Stimulated activated CD4-positive, alpha-beta T cell treated with anti-CD3 and anti-CD28 coated beads, Interleukin-15, amount 100 ng/mL, for 1 hour (primary cell): ENCODE results near the gene COX5A.
A peak's percentile ranks its signal among the peaks of the same experiment; 100 is the strongest.

Experiments
- DNase-seq, 2 donors: peaks; one replicate each; pipeline ENCODE4 v3.0.0-alpha.2; 2020; ENCODE audit warnings: low read depth in 1 of 2, low spot score in 1 of 2

Gene COX5A

DNA sequence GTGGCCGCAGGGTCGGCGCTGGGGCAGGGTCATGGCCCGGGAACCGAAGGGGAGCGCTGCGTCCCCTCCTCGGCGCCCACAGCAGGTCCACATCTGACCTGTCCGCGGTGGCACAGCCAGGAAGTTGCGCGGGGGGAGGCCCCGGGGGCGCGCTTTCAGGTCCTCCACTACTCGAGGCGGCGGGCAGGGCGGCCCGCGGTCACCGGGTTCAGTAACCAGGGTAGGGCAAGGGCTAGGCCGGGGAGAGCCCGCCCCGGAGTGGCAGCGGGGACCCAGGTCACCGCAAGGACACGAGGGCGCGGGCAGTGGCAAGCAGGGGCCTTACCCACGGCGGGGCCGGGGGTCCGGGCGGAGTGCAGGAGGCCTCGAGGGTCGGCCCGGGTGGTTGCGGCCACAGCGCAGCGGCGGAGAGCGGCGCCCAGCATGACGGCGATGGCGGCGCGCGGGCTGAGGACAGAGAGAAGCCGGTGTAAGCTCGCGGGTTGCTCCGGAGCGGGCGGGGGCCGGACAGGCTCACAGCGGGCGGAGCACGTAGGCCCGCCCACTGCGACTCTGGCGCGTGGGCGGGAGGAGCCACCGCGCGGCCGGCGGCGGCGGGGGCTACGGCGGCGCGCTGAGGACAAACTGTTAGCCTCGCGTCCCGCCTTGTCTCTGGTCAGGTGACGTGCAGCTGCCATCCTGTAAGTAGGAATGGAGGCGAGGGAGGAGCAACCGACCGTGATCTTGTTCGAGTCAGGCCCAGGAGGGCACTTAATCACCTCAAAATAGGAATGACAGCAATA is at the start of gene COX5A:
Gene COX5A, minus strand, starts transcription at position 484 of the 782 bp plus-strand sequence. Its CDS starts 59 bp downstream, at position 425.
- peak; percentile 83 to 85 for DNase-seq

DNA sequence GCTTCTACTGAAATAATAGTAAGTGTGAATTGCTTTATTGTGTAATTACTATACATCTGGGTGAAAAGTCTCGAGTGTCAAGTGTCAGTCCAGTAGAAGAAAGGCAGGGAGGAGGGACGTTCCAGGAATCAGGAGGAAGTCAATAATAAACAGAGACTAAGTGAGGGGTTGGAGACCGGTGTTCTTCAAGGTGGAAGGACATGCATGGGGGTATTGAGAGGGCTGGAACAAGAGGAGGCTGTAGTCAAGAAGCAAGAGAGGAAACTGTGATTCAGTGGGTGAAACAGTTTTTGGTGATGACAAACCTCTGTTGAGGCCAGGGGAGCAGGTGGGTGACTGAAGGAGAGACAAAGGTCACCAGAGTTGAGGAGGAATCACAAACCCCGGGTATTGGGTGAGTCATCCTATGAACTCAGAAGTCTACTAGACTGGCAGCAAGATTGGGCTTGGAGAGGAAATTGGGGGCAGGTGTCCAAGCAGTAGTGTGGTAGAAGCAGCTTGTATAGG is 45.9 kb upstream of the COX5A start:
- no peak for DNase-seq

DNA sequence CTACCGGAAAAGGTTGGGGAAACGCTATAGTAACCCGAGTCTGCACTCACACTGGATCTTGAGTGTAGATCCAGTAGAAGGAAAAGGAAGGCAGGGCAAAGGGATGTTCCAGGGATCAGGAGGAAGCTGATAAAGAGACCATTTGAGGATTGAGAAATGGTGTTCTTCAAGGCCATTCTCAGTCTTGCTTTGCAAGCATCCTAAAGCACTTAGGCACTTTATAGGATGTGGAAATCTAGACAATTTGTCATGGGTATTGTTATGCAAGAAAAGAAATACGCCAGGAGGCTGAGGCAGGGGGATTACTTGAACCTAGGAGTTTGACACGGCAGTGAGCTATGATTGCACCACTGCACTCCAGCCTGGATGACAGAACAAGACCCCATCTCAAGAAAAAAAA is 44.3 kb upstream of the COX5A start:
- no peak for DNase-seq

DNA sequence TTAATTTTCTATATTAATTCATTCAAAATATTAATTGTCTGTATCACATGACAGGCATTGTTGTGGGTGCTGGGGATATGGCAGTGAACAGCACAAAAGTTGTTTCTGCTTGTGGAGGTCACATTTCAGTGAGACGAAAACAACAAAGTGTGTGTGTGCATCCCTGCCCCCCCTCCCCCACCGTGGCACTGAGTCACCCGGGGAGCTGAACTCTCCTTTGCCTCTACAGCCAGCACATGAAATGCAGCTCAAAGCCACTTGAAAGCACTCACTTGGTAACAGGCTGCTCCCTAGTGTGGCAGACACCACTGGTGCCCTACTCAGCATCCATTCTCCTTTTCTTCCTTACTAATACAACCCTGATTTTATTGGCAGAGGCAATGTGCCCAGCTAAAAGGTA is 40.6 kb upstream of the COX5A start:
- DNase-seq, result no peak

DNA sequence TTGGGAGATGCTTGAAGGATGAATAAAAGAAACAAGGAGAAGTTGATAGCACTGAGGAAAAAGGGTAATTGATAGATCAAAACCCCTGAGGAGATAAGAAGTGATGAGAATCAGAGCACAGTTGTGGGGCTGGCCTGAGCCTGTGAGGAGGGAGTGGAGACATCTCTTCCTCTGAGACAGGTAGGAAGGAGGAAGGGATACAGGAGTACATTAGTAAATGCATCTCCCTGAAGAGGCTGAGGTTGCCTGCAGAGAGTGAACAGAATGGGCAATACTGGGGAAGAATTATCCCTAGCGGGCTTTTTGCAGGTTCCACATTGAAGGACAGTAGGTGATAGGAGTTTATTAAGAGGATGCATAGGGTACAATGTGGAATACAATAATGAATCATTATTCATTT is 40.2 kb upstream of the COX5A start:
- no peak for DNase-seq

DNA sequence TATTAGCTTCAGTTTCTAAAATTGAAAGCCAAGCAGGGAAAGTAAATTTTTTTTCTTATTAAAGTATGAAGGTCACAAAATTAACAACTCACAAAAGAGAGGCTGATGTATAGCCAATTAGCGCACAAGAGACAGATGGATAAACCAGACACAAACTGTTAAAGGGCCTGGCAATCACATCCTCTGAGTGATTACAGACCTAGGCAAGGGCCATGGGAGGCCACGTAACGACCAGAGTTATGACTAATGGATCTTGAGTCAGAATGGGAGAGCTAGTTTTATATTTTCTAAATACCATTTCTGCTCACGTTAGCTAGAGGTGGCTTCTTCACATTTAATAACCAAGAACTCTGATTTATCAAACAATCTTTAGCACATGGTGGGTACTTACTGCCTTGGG is 39.7 kb upstream of the COX5A start:
- no peak for DNase-seq

DNA sequence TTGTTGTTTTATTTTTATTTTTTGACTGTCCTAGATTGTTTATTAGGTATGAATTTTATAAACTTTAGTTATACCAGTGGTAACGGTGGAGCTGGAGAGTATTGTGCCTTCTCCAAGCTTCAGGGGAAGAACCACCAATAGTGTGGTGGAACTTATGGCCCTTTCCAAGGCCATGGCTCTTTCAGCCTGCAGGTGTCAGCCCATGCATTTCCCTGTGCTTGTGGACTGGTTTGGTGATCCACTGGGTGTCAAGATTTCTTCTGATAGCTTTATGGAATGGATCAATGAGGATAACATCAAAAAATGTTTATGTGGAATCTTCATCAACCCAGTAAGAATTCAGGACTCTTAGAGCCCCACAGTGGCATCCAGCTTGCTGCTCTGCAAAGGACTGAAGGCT is 38.3 kb upstream of the COX5A start:
- no peak for DNase-seq

DNA sequence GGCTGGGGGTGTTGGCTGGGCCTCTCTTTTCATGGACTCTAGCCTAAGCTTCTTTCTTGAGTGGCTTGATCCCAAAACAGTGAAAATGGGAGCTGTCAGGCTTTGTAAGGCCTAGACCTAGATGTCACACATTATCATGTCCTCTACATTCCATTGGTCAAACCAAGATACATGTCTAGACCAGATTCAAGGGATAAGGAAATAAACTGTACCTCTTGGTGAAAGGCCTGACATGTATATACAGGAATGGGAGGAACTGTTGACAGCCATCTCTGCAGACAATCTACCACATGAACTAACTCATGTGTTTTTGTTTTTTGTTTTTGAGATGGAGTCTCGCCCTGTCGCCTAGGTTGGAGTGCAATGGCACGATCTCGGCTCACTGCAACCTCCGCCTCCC is 29.8 kb upstream of the COX5A start:
- DNase-seq, result no peak

DNA sequence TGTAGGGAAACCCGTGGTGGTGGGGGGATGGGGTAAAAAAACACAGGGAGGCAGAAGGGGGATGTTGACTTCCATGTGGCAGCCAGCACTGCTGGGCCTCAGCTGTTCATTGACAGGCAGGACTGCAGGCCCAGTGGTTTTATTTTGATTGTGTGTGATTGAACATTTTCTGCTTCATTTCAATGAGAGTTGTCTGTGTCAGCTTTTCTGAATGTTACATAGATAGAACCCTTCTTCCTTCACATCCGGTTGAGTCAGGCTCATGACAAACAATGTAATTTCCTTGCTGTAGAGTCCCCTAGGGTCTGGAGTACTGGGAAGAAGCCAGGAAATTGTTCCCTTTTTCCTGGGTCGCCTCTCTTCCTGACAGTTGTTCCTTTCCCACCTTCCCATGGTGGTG is 26.9 kb upstream of the COX5A start:
- no peak for DNase-seq

DNA sequence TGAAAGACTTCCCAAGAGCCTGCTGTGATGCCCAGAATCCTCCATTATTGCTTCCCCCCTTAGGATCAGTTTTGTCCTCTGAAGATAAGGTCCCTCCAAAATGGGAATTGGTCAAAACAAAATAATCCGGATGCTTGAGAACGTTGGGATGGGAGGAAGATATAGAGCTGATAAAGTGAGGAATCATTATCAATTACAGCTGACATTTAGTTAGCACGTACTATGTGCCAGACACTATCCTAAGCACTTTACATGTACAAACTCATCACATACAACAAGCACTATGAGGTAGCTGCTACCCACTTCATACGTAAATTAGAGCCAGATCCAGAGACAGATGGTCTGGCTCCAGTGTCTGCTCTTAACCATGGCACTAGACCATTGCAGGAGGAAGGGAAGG is 25.3 kb upstream of the COX5A start:
- DNase-seq, result no peak

DNA sequence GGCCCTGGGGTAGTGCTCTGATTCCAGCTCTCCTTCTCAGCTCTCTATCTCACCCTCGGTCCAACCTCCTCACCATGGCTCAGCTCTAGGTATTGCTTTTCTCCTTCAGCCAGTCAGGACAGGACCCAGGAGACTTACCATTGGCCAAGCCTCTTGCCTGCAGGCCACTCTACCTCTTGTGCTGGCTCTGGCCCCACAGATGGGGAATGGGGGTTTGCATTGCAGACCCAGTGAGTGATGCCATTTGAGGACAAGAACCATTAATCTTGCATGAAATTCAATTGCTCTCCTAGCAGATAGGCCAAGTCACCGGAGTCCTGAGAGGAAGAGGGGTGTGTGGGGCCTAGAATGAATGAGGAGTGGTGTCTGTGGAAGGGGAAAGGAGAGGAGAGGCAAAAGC is 24.8 kb upstream of the COX5A start:
- DNase-seq, result no peak

DNA sequence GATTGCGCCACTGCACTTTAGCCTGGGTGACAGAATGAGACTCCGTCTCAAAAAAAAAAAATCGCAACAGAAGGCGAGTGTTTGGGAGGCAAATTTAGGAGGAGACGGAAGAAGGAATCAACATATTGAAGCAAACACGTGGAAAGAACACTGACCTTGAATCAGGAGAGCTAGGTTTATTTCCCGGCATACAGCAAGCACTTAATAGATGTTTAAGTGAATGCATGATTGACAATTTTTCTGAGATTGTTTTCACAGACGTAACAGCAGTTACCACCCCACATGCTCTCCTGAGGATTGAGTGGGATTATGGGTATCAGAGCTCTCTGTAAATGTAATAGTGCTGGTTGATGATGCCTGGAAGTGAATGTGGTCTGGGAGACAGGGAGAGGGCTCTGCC is 24.3 kb upstream of the COX5A start:
- DNase-seq, result no peak

DNA sequence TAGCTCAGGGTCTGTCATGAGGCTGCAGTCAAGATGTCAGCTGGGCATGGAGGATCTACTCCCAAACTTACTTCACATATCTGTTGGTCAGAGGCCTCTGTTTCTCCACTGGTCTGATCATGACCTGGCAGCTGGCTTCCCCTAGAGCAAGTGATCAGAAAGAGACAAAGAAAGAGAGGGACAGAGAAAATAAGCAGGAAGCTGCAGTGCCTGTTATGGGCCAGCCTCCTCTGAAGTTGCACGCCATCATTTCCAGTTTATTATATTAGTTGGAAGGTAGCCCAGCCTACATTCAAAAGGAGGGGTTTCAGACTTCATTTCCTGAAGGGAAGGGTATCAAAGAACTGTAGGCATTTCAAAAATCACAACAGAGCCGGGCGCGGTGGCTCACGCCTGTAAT is 23.7 kb upstream of the COX5A start:
- DNase-seq, result no peak

DNA sequence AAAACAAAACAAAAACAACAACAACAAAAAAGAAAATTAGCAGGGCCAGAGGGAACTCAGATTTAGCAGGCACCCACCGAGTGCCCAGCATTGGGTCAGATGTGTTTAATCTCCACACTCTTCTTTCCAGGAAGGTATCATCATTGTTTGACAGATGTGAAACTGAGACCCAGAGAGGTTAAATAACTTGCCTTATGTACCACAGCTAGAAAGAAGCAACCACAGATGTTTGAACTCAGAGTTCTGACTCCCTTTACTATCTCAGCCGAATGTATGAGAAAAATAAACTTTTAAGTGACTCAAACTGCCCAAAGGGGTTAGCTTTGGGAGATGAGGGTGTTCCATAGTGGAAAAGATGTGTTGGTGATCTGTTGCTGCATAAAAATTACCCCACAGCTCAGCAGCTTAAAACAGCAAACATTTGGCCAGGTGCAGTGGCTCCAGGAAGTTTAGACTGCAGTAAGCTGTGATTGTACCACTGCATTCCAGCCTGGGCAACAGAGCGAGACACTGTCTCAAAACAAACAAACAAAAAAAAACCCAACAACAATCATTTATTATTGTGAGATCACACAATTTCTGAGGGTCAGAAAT is 23.2 kb upstream of the COX5A start:
- DNase-seq, result no peak

DNA sequence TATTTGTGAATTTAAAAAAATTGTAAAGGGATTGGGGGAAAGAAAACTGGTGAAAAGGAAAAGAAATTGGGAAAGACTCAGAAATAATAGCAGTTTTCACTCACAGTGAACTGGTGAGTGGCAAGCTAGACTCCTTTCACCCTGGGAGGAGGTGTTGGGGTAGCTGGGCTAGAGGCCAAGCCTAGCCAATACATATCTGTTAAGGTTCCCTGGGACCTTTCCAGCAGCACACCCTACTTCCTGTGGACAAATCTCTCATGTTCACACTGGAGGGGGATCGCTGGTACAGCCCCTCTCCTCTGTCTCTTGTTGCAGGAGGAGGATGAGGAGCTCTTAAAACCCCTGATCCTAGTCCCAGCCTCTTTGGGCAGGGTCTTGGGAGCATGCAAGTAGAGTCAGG is 22.4 kb upstream of the COX5A start:
- DNase-seq, result no peak

DNA sequence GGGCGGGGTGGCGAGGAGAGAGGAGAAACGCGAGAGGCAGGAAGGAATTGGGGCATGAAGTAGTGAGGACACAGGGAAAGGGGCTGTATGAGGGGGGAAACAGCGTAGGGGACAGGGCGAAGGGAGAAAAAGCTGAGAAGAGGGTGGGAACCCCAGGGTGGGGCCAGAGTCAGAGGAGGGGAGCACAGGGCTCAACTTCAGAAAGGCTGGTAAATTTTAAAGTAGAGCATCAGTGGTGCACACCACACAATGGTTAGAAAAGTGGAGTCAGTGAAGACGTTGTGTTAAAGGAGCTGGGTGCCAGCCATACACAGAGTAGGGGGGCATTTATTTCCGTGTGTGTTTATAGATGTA is 21.7 kb upstream of the COX5A start:
- DNase-seq, result no peak

DNA sequence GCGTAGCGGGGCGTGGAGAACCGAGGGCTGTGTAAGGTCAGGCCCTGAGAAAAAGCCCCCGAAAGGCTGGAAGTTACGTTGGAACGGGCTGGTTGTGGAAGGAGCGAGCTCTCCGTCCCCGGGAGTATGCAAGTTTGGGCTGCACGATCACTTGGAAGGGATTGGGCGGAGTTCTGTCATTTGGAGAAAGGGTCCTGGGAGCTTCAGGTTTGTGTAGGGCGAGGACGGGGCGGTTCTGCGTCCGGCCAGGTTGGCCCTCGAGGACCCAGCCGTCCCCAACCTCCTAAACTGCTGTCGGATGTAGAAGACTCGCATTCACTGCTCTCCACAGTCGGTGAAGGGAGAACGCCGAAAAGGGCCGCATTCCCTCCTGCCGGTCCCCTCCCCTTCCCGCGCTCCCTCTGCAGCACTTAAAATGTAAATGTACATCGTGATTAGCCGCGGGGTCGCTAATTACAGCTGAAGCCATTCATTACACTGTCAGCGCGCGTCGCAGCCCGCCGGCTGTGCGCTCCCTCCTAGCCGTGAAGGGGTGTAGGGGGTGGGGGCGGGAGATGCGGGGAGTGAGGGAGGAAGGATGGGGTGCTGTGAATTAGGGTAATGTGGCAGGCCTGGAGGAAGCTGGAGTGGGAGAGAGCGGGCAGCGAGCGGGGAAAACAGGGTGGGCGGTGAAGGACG is 21.2 kb upstream of the COX5A start:
- DNase-seq, result no peak

DNA sequence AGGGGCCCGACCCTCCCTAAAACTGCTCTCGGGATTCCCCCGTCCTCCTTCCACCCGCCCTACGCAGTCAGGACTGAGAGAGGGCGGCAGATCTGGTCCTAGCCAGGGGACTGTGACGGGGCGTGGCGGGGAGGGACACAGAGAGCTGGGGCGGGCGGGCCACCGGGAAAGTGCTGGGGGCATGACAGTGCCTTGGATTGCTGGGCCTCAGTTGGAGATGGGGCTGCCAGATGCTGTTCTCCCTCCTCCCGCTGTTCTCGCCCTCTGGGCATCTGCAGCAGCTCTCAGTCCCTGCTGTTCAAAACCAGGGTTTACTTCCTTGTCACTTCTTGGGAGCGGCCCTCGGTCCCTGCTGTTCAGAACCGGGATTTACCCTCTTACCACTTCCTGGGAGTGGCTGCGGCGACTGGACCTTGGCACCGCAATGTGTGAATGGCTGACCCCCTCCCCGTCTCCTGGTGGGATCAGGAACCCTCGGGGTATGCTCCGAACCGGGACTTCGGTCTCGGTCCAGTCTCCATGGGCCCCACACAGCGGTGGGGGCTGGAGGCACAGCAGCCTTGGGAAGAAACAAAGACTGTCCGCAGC is 20.5 kb upstream of the COX5A start:
- DNase-seq, result no peak

DNA sequence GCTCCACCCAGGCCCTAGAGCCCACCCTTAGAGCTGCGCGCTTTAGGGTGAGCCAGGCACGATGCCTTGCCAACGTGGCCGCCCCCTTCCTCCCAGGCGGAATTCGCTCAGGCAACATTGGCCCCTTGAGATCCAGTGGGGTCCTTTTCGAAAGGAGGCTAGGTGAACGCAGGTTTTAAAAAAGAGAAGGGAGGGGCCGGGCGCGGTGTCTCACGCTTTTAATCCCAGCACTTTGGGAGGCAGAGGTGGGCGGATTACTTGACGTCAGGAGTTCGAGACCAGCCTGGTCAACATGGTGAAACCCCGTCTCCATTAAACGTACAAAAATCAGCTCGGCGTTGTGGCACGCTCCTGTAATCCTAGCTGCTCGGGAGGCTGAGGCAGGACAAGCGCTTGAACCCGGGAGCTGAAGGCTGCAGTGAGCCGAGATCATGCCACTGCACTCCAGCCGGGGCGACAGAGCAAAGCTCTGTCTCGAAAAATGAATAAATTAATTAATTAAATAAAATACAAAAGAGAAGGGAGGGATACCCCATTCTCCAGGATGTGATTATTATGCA is 19.7 kb upstream of the COX5A start:
- DNase-seq, result no peak

DNA sequence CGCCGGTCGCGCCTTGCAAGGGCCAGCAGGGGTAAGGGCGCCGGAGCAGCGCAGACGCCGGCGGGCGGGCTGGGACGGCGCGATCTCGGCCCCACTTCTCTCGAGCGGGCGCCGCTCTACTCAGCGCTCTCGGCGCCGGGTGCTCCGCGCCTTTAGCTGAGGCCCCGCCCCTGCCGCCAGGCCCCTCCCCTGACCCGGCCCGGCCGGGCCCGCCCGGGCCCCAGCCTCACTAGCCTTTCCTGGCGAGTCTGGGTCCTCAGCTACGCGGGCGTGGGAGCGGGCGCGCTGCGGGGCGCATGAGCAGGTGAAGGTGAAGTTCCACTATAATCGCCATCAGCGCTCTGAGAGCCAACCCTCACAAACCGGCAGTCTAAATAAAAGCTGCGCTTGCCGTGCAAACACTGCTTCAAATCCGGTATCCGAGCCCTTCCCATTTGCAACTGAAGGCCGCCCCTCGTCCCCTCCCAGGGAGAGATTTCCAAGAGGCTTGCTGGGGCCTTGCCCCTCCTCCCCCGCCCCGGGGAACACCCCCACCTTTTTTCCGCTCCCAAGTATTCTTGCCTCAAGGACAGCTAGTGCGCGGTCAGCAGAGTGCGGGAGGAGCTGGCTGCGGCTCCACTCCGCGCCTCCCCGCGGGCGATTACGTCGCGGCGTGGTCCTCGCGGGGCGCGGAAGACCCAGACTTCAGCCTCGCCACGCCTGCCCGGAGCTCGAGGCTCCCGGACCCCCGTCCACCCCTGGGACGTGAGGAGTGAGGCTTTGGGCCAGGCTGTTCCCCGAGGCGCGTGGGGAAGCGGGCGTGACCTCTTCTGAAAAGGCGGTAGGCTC is 19.0 kb upstream of the COX5A start, which contains the start of gene RPP25:
Gene RPP25, minus strand, starts transcription at position 125 of the 828 bp plus-strand sequence. CDS start 189 bp downstream, outside the sequence.
- DNase-seq, result peak; percentile 44 to 73
